OCI-LY1 (cell line): Measurements from ENCODE around the gene ADCY4.

Source experiments
- CTCF ChIP-seq: fragments of 200-600 bp; sonication (generic), shearing (Covaris generic); IDR thresholded peaks from 2 replicates; pipeline ENCODE4 v1.5.1; 2017; ENCODE audit warnings: mild to moderate bottlenecking, antibody characterized with exemption, low read length, moderate library complexity, mixed read lengths
- EZH2 ChIP-seq: fragments of 200-600 bp; sonication (generic), shearing (Covaris generic); IDR thresholded peaks from 2 replicates; pipeline ENCODE4 v1.8.0; 2017; ENCODE audit warnings: borderline replicate concordance, mixed run types, mild to moderate bottlenecking, antibody characterized with exemption, low read length, moderate library complexity, mixed read lengths

- TF ChIP-seq CTCF (peak; percentile 4; the same call in 1 of the 2 replicates), EZH2 (no peak)
Measured at GRCh38 chr14:24308342-24309124, 26.3 kb downstream of the ADCY4 start.
